GM12872 (cell line): ENCODE measurements around the gene GOLGA1.

Experiments used
- CTCF ChIP-seq: IDR thresholded peaks from 3 replicates; pipeline ENCODE4 v1.5.1; 2011; ENCODE audit warnings: low read depth, mild to moderate bottlenecking, low read length, moderate library complexity; ENCODE audit not compliant: insufficient read depth

The GOLGA1 gene

GRCh38 chr9:124831642-124832364 lies 109.1 kb downstream of the GOLGA1 start:
- TF ChIP-seq CTCF: no peak

GRCh38 chr9:124830593-124830992 lies 110.3 kb downstream of the GOLGA1 start:
- TF ChIP-seq CTCF: no peak

GRCh38 chr9:124829334-124829669 lies 111.6 kb downstream of the GOLGA1 start:
- TF ChIP-seq CTCF: no peak

DNA sequence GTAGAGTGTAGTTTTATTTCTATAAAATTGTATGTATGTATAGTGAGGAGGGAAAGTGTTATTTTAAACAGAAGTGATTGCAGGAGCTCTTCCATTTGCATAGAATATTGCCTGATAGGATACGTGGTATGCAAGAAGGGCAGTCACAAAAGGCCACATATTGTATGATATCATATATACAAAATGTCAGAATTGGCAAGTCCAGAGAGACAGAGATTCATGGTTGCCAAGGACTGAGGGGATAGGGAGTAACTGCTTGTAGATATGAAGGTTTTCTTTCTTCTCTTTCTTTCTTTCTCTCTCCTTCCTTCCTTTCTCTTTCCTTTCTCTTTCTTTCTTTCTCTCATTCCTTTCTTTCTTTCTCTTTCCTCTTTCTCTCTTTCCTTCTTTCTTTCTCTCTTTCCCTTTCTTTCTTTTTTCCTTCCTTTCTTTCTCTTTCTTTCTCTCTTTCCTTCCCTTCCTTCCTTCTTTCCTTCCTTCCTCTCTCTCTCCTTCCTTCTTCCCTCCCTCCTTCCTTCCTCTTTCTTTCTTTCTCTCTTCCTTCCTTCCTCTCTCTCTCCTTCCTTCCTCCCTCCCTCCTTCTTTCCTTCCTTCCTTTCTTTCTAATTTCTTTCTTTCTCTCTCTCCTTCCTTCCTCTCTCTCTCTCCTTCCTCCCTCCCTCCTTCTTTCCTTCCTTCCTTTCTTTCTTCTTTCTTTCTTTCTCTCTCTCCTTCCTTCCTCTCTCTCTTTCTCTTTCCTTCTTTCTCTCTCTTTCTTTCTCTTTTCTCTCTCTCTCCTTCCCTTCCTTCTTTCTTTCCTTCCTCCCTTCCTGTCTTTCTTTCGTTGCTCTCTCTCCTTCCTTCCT lies 112.2 kb downstream of the GOLGA1 start:
- no peak for TF ChIP-seq CTCF
